HK-2 (cell line): Measurements from ENCODE around the gene SPINDOC.
"Not testable (repeated sequence)": the region's sequence is repeated elsewhere in the genome, so short reads cannot be mapped to it uniquely, and the experiment has no call there.

Experiments
- DNase-seq: peaks from one replicate; pipeline ENCODE4 v3.0.0-alpha.2; 2018; ENCODE audit not compliant: unreplicated experiment

The SPINDOC gene

GRCh38 chr11:63813035-63813562, at the start of gene SPINDOC:
Gene SPINDOC, plus strand, starts transcription at chr11:63813456. Its CDS starts 231 bp downstream, at chr11:63813687.
- DNase-seq = peak; percentile 72

- no peak for DNase-seq
Measured at GRCh38 chr11:63763496-63764339, 49.5 kb upstream of the SPINDOC start.

- no peak for DNase-seq
Measured at GRCh38 chr11:63764340-63764678, 48.9 kb upstream of the SPINDOC start.

GRCh38 chr11:63764679-63765647, 48.3 kb upstream of the SPINDOC start:
- DNase-seq = no peak

GRCh38 chr11:63765688-63766241, 47.5 kb upstream of the SPINDOC start:
- no peak for DNase-seq

GRCh38 chr11:63766531-63767235, 46.6 kb upstream of the SPINDOC start:
- no peak for DNase-seq

- DNase-seq = no peak
Measured at GRCh38 chr11:63767267-63767564, 46.0 kb upstream of the SPINDOC start.

GRCh38 chr11:63767565-63768236, 45.6 kb upstream of the SPINDOC start:
- DNase-seq = peak; percentile 35

GRCh38 chr11:63768237-63769041, 44.8 kb upstream of the SPINDOC start, which contains the start of gene ZFTA:
Gene ZFTA, minus strand, starts transcription at chr11:63768775. Its CDS starts 153 bp downstream, at chr11:63768622.
- DNase-seq = peak; percentile 41

- DNase-seq = peak; percentile 38
Measured at GRCh38 chr11:63769042-63769713, 44.1 kb upstream of the SPINDOC start.

GRCh38 chr11:63769714-63770455, 43.4 kb upstream of the SPINDOC start:
- no peak for DNase-seq

GRCh38 chr11:63770763-63771162, 42.5 kb upstream of the SPINDOC start:
- DNase-seq = no peak

- DNase-seq = not testable (repeated sequence)
Measured at GRCh38 chr11:63771741-63772318, 41.4 kb upstream of the SPINDOC start.

GRCh38 chr11:63775191-63775590, 38.1 kb upstream of the SPINDOC start:
- no peak for DNase-seq

GRCh38 chr11:63779039-63779438, 34.2 kb upstream of the SPINDOC start:
- no peak for DNase-seq

- DNase-seq = no peak
Measured at GRCh38 chr11:63782749-63783148, 30.5 kb upstream of the SPINDOC start.

GRCh38 chr11:63783925-63784592, 29.2 kb upstream of the SPINDOC start:
- no peak for DNase-seq

- no peak for DNase-seq
Measured at GRCh38 chr11:63785823-63786222, 27.4 kb upstream of the SPINDOC start.
